GM18861 (cell line): Measurements from ENCODE around the gene BNIP5.

Experiments
- ATAC-seq: cut with Tn5 transposase; IDR thresholded peaks from one replicate; pipeline ENCODE4 v1.9.1; 2021; ENCODE audit not compliant: unreplicated experiment

Gene BNIP5

GRCh38 chr6:36326356-36326995 is 10.2 kb downstream of the BNIP5 start:
- ATAC-seq, result no peak

DNA sequence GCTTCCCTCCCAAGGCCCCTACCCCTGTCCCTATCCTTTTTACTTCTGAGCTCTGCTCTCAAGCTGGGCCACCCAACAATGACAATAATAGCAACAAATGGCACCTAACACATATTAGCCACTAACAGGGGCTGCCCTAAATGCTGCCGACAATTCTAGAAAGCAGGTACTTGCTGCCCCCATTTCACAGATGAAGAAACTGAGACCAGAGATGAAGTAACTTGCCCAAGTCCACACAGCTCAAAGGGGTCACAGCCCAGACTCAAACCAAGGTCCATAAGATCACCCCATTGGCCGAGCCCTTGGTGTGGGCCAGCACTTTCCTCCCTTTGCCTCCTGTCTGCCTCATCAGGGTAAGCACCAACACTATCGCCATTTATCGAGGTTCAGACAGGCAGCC is 12.0 kb downstream of the BNIP5 start:
- ATAC-seq, result no peak

DNA sequence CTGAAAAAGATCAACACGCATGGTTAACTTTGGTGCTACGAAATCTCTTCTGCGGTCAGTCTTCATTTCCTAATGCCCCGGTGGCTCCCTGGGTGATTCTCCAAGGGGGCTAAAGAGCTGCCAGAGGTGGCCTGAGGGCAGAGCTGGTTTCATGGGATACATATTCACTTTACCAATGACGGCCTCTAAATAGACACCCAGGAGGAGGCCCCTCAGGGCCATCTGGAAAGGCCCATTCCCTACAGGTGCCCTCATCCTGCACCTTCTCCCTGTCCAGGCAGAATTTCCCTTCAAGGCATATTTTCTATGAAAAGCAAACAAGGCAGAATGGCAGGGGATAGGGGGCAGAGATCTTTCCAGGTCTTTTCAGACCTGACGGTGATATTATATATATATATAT is 12.5 kb downstream of the BNIP5 start:
- no peak for ATAC-seq

- no peak for ATAC-seq
These were observed 13.6 kb downstream of the BNIP5 start for GRCh38 chr6:36323062-36323461.

DNA sequence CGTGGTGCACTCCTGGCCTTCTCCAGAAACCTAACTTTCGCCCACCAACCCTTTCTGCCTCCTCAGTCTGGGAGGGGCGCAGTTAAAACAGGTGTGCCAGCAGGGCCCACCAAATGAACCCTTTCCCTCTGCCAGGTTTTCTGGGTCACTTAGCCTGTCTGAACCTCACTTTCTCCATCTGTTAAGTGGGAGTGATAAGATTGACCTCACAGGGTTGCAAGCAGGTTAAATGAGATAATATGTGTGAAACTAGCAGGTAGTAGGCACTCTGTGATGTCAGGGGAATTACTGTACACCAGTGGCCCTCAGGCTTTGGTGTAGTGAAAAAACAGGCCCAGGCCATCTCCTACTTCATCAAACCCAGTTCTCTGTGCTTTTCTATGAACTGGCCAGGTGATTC is 14.1 kb downstream of the BNIP5 start:
- ATAC-seq, result no peak

DNA sequence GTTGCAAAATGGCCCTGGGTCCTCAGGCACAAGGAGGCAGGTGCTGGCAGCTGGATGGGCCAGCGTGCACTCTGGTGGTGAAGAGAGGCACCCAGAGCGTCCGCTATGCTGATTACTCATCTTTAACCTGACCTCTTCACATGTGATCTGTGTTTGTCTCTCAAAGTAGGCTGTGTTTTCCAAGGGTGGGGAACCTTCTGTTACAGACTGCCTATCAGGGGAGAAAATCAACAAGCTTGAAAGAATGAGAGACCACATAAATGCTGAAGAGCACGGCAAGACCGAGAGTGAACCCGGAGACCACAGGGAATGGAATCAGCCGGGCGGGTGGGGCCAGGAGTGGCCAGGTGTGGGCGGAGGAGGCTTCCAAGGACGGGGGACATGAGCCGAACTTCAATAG is 16.2 kb downstream of the BNIP5 start:
- no peak for ATAC-seq

- ATAC-seq, result no peak
These were observed 16.9 kb downstream of the BNIP5 start for GRCh38 chr6:36319821-36320220.

DNA sequence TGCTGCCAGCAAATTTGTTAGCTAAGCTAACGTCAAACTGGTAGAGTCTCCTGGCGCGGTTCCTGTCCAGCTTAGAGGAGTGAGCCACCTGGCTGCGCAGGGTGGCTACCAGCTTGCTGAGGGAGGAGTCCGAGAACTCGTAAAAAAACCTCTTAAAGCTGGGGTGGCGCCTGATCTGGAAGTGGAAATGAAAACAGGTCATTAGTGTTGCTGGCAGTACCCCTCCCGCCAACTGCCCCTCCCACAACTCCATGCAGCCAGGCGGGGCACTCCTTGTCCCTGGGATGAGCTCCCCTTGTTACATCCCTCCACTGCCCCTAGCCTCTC is 17.3 kb downstream of the BNIP5 start:
- no peak for ATAC-seq

DNA sequence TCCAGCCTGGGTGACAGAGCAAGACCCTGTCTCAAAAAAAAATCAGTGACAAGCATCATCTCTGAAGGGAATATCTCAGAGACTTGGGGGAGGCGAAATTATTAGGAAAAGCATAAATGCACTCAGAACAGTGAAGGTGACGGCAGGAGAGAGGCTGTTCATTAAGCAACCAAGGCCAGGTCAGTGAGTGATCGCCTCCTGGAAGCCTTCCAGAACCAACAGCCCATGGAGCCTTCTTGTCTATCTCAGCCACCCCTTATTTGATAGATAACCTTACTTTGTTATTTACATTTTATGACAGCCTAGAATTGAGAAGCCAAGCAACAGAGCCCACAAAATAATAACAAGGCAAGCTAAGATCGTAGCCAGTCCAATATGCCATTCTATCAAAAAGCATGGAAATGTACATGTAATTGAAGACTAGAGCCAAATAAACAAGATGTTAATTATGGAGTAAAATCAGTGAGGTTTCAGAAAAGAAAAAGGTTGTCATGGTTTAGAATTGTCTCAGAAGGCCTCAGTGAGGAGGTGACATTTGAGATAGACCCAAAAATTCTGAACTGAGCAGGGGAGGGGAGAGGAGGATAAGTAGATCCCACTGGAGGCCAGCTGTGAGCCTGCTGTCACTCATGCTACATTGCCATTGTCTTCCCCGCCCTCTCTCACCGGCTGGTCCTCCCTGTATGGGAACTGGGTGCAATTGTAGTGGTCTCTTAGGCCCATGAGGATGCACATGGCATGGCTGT is 17.8 kb downstream of the BNIP5 start:
- ATAC-seq, result no peak

DNA sequence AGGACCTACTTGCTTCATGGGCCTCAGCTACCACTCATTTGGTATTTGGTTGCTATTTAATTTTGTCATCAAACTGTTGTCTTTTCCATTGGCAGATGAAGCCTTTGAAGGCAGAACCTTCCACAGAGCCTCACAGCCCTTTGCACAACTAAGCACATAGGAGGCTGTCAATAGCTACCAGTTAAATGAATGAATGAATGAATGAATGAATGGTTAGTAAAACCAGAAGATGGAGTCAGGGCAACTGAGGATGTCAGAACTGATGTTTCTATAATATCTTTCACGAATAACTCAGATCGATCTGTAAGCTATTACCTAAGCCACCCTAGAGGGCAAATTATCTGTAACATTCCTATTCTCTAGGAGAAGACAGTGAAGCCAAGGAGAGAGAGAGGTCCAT is 19.1 kb downstream of the BNIP5 start:
- ATAC-seq, result no peak

- no peak for ATAC-seq
These were observed 20.8 kb downstream of the BNIP5 start for GRCh38 chr6:36315921-36316320.

GRCh38 chr6:36314221-36315014 is 22.3 kb downstream of the BNIP5 start:
- ATAC-seq, result no peak

GRCh38 chr6:36313649-36313936 is 23.1 kb downstream of the BNIP5 start:
- ATAC-seq, result no peak

DNA sequence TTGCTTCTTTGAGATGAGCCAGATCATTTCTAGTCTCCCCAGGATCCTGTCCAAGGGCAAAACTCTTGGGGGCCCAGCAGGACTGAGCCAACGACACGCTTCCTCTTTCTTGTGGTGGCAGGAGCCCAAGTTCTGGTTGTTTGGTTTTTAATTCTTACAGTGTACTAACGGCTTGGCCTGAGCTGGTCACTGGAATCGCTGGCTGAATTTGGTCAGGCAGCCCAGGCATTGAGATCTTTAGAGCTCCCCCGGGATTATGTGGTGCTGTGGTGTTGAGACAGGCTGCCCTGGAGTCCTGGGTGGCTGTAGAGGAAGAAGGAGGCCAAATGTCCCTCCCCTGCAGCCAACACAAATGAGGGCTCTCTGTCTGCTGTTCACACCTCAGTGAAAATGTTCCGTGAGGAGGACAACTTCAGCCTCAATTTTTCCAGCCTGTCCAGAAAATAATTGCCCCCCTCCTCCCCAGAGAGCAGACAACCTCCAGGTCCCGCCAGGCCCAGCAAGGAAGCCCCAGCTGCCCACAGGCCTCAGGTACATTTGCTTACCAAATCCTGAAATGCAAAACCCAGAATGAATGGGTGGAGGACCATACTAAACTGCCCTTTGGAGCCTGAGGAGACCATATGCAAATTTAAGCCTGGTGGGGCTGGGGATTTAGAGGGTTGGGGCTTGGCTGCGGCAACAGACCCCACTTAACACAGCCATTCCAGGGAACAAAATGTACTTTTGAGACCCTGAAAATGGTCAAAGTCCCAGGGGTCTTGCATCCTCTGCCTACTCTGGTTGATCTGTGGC is 23.6 kb downstream of the BNIP5 start:
- peak; percentile 64 for ATAC-seq

GRCh38 chr6:36309900-36310299 is 26.8 kb downstream of the BNIP5 start:
- ATAC-seq, result no peak

DNA sequence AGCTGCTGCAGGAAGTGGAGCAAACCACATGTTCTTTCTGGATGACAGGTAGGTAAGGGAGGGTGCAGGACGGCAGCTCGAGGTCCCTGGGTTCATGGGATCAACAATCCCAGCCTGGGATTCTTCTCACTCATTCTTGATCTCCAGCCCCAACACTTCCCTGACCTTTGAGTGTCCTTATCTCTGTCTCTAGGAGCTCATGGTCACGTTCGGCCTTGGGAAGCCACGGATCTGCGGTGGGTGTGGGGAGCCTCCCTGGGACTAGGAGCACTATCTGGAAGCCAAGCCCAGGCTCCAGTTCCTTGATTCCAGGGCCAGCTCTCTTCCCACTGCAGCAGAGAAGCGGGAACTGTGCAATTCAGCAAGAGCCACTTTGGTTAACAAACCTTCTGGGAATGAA is 27.5 kb downstream of the BNIP5 start:
- ATAC-seq, result no peak

- no peak for ATAC-seq
These were observed 28.2 kb downstream of the BNIP5 start for GRCh38 chr6:36308514-36308913.

GRCh38 chr6:36306375-36306774 is 30.3 kb downstream of the BNIP5 start:
- no peak for ATAC-seq

DNA sequence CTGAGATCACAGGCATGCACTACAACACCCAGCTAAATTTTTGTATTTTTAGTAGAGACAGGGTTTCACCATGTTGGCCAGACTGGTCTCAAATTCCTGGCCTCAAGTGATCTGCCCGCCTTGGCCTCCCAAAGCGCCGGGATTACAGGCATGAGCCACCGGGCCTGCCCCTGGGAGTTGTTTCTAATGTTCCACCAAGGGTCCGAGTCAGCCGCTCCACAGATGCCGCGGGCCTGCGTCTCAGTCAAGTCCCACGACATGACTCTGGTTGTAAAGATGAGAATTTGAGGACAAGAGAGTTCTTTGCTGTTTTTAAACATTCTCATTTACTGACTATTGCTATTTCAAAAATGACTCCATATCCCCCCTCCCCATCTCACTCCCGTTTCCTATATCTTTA is 30.8 kb downstream of the BNIP5 start:
- ATAC-seq, result no peak

- peak; percentile 59 for ATAC-seq
These were observed 34.3 kb downstream of the BNIP5 start for GRCh38 chr6:36302227-36302976.

DNA sequence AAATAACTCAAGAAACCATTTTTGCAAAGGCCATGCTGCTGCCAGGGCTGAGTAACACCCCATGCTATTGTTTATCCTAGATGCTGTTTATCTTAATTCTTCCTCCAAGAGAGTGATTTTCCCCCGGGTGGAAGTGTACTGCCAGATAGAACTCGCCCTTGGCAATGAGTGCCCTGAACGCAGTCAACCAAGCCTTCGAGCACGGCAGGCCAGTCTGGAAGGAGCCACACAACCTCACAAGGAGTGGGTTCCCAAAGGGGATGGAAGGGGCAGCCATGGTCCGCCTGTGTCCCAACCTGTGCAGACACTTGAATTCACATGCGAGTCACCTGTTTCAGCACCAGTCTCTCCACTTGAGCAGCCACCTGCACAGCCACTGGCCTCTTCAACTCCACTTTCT is 34.9 kb downstream of the BNIP5 start:
- no peak for ATAC-seq
